GM10266 (cell line): ENCODE data around the gene HIGD1A.
A peak's percentile ranks its signal among the peaks of the same experiment; 100 is the strongest.

Source experiments
- DNase-seq: peaks from one replicate; pipeline ENCODE4 v3.0.0; 2012; ENCODE audit errors: extremely low spot score
- CTCF ChIP-seq: IDR thresholded peaks from 2 replicates; pipeline ENCODE4 v1.5.1; 2012; ENCODE audit warnings: mild to moderate bottlenecking, low read depth; ENCODE audit not compliant: control insufficient read depth, insufficient read depth; ENCODE audit errors: missing control alignments

Gene HIGD1A

GRCh38 chr3:42778644-42779043, 25.6 kb downstream of the HIGD1A start:
- no peak for DNase-seq
- TF ChIP-seq CTCF = no peak

- no peak for TF ChIP-seq CTCF
- DNase-seq = no peak
These were observed 30.9 kb downstream of the HIGD1A start for GRCh38 chr3:42773409-42773751.

- DNase-seq = peak; percentile 97
- TF ChIP-seq CTCF = no peak
These were observed 31.5 kb downstream of the HIGD1A start, which contains the start of gene CCDC13 for GRCh38 chr3:42772670-42773408. Gene CCDC13, minus strand, starts transcription at chr3:42773253. Its CDS starts 14,908 bp downstream, at chr3:42758345.

GRCh38 chr3:42771271-42771670, 33.0 kb downstream of the HIGD1A start:
- TF ChIP-seq CTCF = no peak

GRCh38 chr3:42769477-42770131, 34.7 kb downstream of the HIGD1A start:
- no peak for DNase-seq
- no peak for TF ChIP-seq CTCF

More at GRCh38 chr3:42771271-42771670, 33.0 kb downstream of the HIGD1A start:
- DNase-seq = no peak

- no peak for TF ChIP-seq CTCF
- DNase-seq = no peak
These were observed 39.6 kb downstream of the HIGD1A start for GRCh38 chr3:42764561-42765295.

GRCh38 chr3:42764115-42764514, 40.2 kb downstream of the HIGD1A start:
- DNase-seq = no peak
- no peak for TF ChIP-seq CTCF
